GM19455 (cell line): ENCODE results near the gene RASGRF1.

Experiments used
- ATAC-seq: cut with Tn5 transposase; IDR thresholded peaks from one replicate; pipeline ENCODE4 v1.9.1; 2021; ENCODE audit not compliant: unreplicated experiment

Gene RASGRF1

DNA sequence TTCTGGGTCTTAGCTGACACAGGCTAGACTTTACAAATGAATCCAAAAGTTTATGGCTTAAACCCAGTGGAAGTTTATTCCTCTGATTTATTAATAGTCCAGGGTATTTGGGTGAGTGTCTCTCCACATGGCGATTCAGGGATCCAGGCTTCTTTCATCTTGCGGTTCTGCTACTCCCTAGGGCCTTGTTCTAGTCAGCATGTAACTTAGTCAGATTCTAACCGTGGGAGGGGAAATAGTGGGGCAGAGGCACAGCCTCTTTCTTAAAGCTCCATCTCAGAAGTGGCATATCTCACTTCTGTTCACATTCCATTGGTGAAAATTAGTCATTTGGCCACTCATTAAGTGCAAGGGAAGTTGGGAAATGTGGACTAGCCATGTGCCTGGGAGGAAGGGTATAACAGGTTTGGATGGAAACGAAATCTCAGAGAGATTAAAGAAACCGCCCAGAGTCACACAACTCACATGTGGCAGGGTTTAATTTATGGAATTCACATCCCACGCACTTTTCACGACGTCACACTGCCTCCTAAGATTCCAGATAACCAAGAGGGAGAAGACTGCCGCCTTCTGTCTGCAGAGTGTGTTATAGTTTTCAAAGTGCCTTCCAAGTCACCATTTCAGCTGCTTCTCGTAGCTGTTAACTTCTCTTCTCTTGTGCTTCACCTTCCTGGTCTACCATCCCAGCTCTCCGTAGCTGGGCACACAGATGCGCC is 11.4 kb upstream of the RASGRF1 start:
- ATAC-seq: no peak

DNA sequence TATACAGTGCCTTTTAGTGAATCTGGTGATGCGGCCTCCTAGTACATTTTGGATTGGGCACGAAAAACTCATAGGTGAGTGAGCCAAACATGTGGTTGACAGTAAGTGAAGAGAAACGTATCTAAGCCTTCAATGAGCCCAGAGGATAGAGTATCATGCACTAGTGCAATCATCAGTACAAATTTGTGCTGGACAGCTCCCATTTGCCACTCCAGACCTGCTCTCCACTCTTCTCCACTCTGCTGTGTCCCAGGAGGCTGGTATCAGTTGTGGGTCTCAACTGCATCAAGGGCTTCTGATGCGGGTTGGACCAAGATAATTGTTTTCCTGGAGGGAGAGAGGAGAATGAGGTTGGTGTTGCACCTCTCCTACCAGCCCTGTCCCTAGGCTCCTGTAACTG is 9.1 kb upstream of the RASGRF1 start:
- no peak for ATAC-seq

DNA sequence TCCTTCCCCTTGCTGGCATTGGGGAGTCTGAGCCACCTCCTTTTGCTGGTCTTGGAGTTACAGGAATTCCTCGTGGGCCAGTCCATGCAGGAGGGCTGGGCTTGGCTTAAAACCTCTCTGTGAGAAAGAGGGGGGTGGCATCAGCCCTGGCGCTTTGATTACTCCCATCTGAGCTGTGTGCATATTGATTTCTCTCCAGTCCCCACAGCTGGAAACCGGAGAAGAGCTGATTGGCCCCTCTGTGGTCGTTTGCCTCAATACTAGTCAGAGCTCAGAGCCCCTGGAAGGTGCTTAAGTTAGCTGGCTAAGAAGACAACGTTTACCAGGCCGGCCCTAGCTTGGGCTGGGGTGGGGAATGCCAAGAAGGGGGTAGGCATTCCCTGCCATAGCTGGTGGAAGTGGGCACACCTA is 4.0 kb upstream of the RASGRF1 start:
- ATAC-seq: no peak

GRCh38 chr15:79093352-79093935 is 2.9 kb upstream of the RASGRF1 start:
- no peak for ATAC-seq

DNA sequence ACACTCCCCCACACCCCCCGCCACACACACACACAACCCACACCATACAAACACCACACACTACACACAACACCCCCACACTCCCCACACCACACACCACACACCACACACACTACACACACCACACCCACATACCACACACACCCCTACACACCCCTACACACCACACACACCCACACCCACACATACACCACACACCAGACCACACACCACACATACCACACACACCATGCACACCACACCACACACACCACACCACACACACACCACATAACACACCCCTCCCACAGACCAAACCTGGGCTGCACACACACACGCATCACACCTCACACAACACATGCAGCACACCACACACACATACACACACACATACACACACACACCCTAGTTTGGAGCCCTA is 1.8 kb upstream of the RASGRF1 start:
- no peak for ATAC-seq

GRCh38 chr15:79091204-79091867 is 756 bp upstream of the RASGRF1 start:
- no peak for ATAC-seq

DNA sequence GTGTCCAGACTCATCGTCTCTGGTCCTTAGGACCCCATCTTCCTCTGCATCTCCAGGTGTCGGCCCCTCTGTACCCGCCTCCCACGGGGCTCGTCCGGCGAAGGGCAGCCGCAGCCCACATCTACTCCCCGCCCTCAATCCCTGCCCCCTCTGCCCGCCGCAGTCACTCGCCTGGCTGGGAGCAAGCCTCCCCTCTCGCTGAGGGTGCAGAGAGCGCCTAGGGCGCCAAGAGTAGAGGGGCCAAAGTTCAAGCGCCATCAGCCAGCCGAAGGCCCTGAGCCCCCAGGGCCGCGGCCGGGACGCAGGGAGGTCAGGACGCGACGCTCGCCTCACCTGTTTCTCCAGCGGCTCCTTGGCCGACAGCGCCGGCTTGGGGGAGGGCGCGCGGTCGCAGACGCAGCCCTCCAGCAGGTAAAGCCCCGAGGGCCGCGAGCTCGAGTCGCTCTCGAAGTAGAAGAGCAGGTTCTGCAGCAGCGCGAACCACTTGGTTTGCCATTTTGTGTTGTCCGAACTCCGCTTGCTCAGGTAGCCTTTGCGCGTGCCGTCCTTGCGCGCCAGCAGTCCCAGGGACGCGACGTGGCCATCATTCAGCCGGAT is 592 bp downstream of the RASGRF1 start:
- ATAC-seq: no peak

DNA sequence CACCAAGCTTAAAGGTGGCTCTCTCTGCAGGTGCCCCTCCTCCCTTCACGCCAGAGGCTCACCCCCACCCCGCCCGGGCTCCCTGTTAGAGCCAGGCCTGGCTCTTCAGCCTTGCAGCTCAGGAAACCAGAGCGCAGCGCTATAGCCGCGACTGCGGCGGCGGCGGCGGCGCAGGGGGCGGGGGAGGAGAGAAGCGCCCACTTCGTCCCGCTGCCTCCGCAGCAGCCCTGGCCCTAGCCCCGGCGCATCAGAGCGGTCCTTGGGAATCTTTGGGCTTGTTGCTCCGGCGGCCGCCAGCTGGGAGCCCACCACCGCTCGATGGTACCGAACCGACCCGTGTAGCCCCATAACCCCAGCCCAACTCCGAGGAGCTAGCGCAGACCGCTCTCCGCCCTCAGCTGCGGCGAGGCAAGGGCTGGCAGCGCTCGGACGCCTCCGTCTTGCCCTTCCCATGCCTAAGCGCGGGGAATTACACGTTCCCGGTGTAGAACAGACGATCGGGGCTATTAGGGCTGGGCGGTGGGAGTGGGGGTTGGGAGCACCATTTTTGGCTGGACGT is 1.2 kb downstream of the RASGRF1 start:
- no peak for ATAC-seq

GRCh38 chr15:79088426-79089205 is 2.0 kb downstream of the RASGRF1 start:
- ATAC-seq: no peak

- no peak for ATAC-seq
Observed at GRCh38 chr15:79086814-79087213, 3.8 kb downstream of the RASGRF1 start.

- no peak for ATAC-seq
Observed at GRCh38 chr15:79084308-79084968, 6.1 kb downstream of the RASGRF1 start.

DNA sequence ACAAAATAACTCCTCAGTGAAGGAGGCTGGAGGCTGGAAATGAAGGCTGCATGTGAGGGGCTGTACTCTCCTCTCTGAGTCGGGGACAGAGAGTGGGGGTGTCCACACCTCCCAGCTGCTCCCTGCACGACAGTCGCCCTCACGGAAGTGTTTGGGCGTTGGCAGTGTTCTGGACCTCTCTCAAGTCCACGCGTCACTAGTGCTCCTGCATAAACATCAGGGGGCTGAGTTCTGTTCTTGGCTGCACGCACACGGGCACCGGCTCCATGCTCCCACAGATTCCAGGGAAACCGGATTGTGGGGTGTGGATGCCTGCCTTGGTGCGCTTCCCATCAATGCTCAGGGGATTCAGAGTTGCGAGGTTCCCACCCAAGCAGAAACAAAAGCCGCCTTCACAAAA is 7.4 kb downstream of the RASGRF1 start:
- ATAC-seq: no peak

DNA sequence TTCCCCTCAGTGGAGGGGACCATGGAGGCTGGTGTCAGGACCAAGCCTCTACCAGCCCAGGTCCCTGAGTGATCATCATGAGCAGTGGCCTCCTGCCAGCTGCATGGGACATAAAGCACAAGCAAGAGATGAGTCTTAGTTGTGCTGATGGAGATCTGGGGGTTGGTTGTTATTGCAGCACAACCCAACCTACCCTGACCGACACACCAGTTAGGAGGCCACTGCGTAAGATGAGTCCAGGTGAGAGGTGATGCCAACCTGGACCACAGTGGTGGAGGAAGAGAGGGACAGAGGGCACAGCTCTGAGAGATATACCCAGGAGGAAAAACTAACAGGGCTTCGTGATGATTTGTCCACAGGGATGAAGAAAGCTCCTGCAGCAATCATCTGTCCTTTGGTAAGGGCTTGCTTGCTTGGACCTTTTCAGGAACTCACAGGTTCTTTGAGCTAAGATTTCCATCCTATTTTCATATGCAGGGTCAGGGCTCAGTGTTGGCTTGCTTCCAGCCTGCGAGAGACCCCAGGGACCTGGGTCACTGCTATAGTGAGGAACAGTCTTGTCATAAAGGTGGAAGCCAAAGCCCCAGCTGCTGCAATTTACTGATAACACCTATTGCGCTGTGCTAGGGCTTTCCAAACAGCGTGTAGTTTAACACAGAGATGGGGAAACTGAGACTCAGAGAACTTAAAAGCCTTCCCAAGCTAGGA is 8.1 kb downstream of the RASGRF1 start:
- no peak for ATAC-seq

DNA sequence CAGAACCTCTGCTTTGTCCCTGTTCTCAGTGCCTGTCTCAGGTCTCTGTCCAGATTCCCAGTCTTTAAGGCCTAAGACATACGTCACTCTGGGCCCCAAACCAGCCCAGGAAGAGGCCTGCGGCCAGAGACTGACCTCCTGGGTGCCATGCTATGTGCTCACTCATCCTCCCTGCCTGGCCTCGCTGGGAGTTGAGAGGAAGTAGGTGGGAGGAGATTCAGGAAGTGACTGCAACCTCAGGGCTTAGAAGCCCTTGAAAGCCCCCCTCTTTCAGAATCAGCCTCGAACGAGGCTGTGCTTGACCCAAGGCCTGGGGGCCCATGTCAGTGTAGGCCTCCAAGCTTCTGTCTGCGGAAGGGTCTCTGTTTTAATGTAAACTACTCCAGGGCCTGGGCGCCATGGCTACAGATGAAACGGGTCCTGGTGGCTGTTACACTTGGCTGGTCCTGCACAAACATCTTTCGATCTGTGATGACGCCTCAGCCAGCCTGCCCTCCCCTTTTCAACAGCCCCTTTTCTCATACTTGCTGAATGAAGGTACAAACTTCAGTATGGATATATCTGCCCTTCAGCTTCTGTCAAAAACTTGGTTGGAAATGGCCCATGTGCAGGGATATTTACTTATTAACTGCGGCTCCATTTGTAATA is 11.7 kb downstream of the RASGRF1 start:
- no peak for ATAC-seq

DNA sequence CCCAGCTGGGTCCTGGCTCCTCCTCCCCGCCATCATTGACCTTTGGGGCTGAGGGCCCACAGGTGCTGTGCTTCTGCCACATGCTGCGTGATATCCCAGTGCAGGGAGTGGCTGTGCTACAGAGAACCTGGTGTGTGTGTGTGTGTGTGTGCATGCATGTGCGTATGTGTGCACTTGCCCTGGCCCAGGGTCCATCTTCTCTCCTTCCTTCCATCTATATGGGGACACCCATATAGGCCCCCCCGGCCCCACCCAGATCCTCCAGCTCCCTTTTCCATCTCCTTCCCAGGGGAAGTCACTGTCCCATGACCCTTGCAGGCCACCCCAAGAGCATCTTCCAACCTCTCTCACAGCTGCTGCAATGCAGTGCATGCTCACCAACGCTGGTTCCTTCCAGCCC is 12.6 kb downstream of the RASGRF1 start:
- ATAC-seq: no peak

DNA sequence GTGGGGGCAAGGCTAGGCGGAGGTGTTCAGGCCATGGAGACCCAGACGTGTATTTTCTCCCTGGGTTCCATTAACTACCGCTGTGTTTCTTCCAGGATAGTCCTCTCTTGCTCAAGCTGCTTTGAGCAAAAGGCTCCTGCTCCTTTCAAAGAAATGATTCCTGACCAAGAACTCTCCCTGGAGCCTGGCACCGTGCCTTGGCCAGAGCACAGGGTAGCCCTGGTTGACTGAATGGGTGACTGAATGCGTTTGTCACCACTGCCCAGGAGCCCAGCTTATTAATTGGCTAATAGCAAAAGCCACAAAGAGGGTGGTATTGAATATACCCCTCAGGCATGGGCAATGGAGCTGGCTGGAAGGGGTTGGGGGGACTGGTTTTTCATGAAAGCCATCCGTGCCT is 13.9 kb downstream of the RASGRF1 start:
- ATAC-seq: no peak

GRCh38 chr15:79075256-79075655 is 15.3 kb downstream of the RASGRF1 start:
- ATAC-seq: no peak

DNA sequence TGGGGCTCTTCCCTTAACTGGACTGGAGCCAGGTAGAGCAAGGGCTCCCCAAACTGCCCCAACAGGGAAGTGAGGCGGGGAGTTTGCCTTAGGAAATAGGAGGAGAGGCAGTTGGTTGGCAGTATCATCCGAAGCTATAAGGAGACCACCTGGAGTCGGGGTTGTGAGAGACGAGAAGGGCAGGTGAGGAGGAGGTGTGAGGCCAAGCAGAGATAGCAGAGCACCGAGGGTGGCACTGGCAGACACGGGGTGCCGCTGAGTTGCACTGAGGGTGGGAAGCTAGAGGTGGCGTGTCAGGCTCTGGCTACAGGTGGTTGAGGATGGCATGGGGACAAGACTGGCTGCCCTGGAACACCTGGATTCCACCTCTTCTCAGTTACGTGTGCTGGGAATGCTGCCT is 17.2 kb downstream of the RASGRF1 start:
- ATAC-seq: no peak

DNA sequence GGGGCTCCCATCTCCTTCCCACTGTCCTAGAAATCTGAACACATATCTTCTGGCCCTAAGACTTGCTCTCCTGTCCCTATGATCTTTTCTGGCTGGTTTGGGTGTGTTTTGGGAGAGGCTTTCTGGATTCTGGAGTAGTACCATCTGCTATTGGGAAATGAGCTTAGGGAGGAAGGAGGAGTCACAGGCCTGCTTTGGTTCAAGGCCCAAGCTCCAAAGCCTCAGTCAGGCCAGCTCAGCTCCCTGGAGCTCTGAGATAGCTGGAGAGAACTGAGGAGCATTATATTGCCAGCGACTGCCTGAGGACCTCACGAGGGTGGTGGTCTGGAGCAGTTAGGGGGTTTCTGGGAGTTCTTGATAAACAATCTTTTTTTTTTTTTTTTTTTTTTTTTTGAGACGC is 18.7 kb downstream of the RASGRF1 start:
- no peak for ATAC-seq
